NCI-H82 treated with DMSO at 0.1 percent for 48 hours (cell line): ENCODE results near the gene TRIM2.

Source experiments
- DNase-seq: peaks from one replicate; lab custom pipeline; 2025; ENCODE audit not compliant: unreplicated experiment; lab: John Stamatoyannopoulos, UW

TRIM2 gene

GRCh38 chr4:153367092-153367491 is 162.8 kb downstream of the TRIM2 start:
- DNase-seq: no peak

GRCh38 chr4:153369021-153369420 is 164.8 kb downstream of the TRIM2 start:
- DNase-seq: peak; percentile 81

GRCh38 chr4:153371701-153372234 is 167.5 kb downstream of the TRIM2 start:
- DNase-seq: no peak

- no peak for DNase-seq
Measured at GRCh38 chr4:153372967-153373562, 168.8 kb downstream of the TRIM2 start.

- no peak for DNase-seq
Measured at GRCh38 chr4:153374442-153374841, 170.2 kb downstream of the TRIM2 start.

GRCh38 chr4:153375303-153375702 is 171.1 kb downstream of the TRIM2 start:
- DNase-seq: no peak

DNA sequence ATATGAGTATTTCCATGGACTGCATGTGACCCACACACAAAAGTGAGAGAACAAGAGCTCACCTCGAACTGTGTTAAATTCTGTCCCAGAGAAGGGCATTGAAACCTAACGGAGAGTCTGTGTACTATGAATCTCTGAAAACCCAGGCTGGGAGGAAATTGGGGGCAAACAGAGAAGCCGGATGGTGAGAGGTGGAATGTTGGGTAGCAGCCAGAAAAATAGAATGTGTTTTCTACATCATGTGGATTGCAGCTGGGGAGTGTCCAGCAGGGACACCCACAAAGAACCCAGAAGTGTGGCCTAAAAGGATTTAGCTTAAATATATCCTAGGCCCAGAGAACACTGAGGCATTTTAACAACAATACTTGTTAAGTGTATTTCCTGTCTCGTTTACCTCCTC is 178.9 kb downstream of the TRIM2 start:
- no peak for DNase-seq

DNA sequence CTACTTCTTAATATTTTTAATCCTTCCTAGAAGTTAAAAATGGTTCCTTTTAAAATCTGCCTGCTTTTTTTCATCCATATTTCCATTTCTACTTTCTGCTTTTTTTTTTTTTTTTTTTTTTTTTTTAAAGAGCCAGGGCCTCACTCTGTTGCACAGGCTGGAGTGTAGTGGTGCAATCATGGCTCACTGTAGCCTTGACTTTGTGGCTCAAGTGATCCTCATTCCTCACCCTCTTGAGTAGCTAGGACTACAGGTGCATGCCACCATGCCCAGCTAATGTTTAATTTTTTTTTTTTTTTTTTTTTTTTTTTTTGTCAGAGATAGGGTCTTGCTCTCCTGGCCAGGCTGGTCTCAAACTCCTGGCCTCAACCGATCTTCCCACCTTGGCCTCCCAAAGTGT is 179.9 kb downstream of the TRIM2 start:
- no peak for DNase-seq

- DNase-seq: no peak
Measured at GRCh38 chr4:153385784-153386183, 181.5 kb downstream of the TRIM2 start.

DNA sequence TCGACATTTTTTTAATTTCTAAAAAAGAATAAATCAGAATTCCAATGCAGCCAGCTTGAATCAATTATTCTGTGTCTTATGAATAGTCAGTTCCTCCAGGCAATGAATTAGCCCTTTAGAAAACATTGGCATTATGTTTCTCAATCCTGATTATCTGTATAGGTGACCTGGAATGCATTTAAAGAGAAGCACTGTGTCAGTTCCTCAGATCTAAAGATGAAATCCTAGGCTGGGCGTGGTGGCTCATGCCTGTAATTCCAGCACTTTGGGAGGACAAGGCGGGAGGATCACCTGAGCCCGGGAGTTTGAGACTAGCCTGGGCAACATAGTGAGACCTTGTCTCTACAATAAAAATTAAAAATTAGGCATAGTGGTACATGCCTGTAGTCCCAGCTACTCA is 183.7 kb downstream of the TRIM2 start:
- no peak for DNase-seq
